Measurements from ENCODE around the gene SAMD13. TPM values are rescaled to one million over a fixed set of nuclear protein-coding genes. Genes with fewer than 3 reads are reported as not detected.

SAMD13 gene
- total RNA-seq, 6 experiments from 2014 or later, result 0.40 to 0.68 (median 0.47) TPM; not detected in 3

- no peaks in the 10 kb centered on the region for H3K27me3 ChIP-seq
- TF ChIP-seq CTCF (IDR thresholded peaks at IDR 0.05), result no peak
- TF ChIP-seq POLR2A (IDR thresholded peaks at IDR 0.05), result no peak
- no peak overlapping the region for H3K27ac ChIP-seq
- intact Hi-C loops (cut with DNase I), result no loop called here
- H3K4me1 ChIP-seq, result peaks cover 0 to 10% (median 4%) of the 10 kb centered on the region in 4 donors
- H3K36me3 ChIP-seq, result no peaks in the 10 kb centered on the region
- H3K9me3 ChIP-seq, result no peaks in the 10 kb centered on the region
- H3K4me3 ChIP-seq, result no peak overlapping the region
- WGBS (ENCODE audit: insufficient coverage, low coverage, low lambda C conversion rate, missing lambda C conversion rate), result 33% methylated on average over 3 of the region's 3 CpGs
- no peak for DNase-seq
- ATAC-seq, result peak; percentile 52 to 97 (median 69)
Observed at GRCh38 chr1:84260852-84261518, 40.5 kb upstream of the SAMD13 start.

- Histone ChIP-seq H3K36me3 (no peaks in the 10 kb centered on the region), H3K27me3 (no peaks in the 10 kb centered on the region), H3K27ac (no peak overlapping the region), H3K9me3 (no peaks in the 10 kb centered on the region), H3K4me3 (no peak overlapping the region), H3K4me1 (peaks cover 0 to 10% (median 4%) of the 10 kb centered on the region in 4 donors)
- ATAC-seq (no peak), DNase-seq (no peak)
- intact Hi-C loops (cut with DNase I), result no loop called here
- TF ChIP-seq POLR2A (IDR thresholded peaks at IDR 0.05), result no peak
- no peak for TF ChIP-seq CTCF (IDR thresholded peaks at IDR 0.05)
- 53% methylated on average over 2 of the region's 2 CpGs for WGBS (ENCODE audit: insufficient coverage, low coverage, low lambda C conversion rate, missing lambda C conversion rate)
Observed at GRCh38 chr1:84264961-84265360, 36.5 kb upstream of the SAMD13 start.

GRCh38 chr1:84265867-84266266, 35.6 kb upstream of the SAMD13 start:
- intact Hi-C loops (cut with DNase I), result no loop called here
- WGBS (ENCODE audit: insufficient coverage, low coverage, low lambda C conversion rate, missing lambda C conversion rate), result 84% methylated on average over 3 of the region's 3 CpGs
- Histone ChIP-seq H3K4me3 (no peak overlapping the region), H3K27me3 (no peaks in the 10 kb centered on the region), H3K36me3 (no peaks in the 10 kb centered on the region), H3K27ac (no peak overlapping the region), H3K4me1 (peaks cover 0 to 6% (median 2%) of the 10 kb centered on the region in 4 donors), H3K9me3 (no peaks in the 10 kb centered on the region)
- no peak for ATAC-seq
- no peak for TF ChIP-seq POLR2A (IDR thresholded peaks at IDR 0.05)
- TF ChIP-seq CTCF (IDR thresholded peaks at IDR 0.05), result no peak
- DNase-seq, result no peak

- WGBS (ENCODE audit: insufficient coverage, low coverage, low lambda C conversion rate, missing lambda C conversion rate), result 0% methylated on average over 1 of the region's 1 CpG
- ATAC-seq (no peak), DNase-seq (no peak)
- no peaks in the 10 kb centered on the region for H3K27me3 ChIP-seq
- H3K27ac ChIP-seq, result no peak overlapping the region
- no peaks in the 10 kb centered on the region for H3K4me1 ChIP-seq
- H3K4me3 ChIP-seq, result no peak overlapping the region
- TF ChIP-seq POLR2A (IDR thresholded peaks at IDR 0.05), result no peak
- TF ChIP-seq CTCF (IDR thresholded peaks at IDR 0.05), result no peak
- H3K9me3 ChIP-seq, result no peaks in the 10 kb centered on the region
- intact Hi-C loops (cut with DNase I), result no loop called here
- H3K36me3 ChIP-seq, result no peaks in the 10 kb centered on the region
Observed at GRCh38 chr1:84266748-84267147, 34.8 kb upstream of the SAMD13 start.

GRCh38 chr1:84267476-84267875, 34.0 kb upstream of the SAMD13 start:
- H3K27me3 ChIP-seq, result no peaks in the 10 kb centered on the region
- no peaks in the 10 kb centered on the region for H3K36me3 ChIP-seq
- TF ChIP-seq POLR2A (IDR thresholded peaks at IDR 0.05) (no peak), CTCF (IDR thresholded peaks at IDR 0.05) (no peak)
- H3K4me1 ChIP-seq, result no peaks in the 10 kb centered on the region
- intact Hi-C loops (cut with DNase I), result no loop called here
- H3K9me3 ChIP-seq, result no peaks in the 10 kb centered on the region
- DNase-seq (no peak), ATAC-seq (no peak)
- H3K4me3 ChIP-seq, result no peak overlapping the region
- H3K27ac ChIP-seq, result no peak overlapping the region

Measured in right lobe of liver (tissue), 6 donors.